K562 (cell line): ENCODE data around the gene RIPOR1. TPM values are rescaled to one million over a fixed set of nuclear protein-coding genes. Genes with fewer than 3 reads are reported as not detected.

ENCODE experiments used
- ATF1 ChIP-seq, 2 experiments: fragments of 450-650 bp in 1 of 2; IDR thresholded peaks; 2 replicates each; pipeline ENCODE4 v1.6.1; 2016; ENCODE audit warnings: missing compliant biosample characterization in 1 of 2, missing genetic modification characterization in 1 of 2
- C11orf30 ChIP-seq: fragments of 450-650 bp; IDR thresholded peaks from 2 replicates; pipeline ENCODE4 v1.6.1; 2016; ENCODE audit warnings: low read depth, mild to moderate bottlenecking
- E2F3 ChIP-seq: fragments of 250-450 bp; sonication (Bioruptor Pico); IDR thresholded peaks from 2 replicates; pipeline ENCODE4 v1.4.0; 2020; ENCODE audit warnings: mild to moderate bottlenecking
- E2F4 ChIP-seq: sonication (generic); formaldehyde crosslinking; IDR thresholded peaks from 2 replicates; pipeline ENCODE4 v1.8.0; 2022; ENCODE audit warnings: mild to moderate bottlenecking, low read depth, missing genetic modification reagents
- EGR1 ChIP-seq: fragments of 450-650 bp; conservative IDR thresholded peaks from 2 replicates; pipeline ENCODE4 v1.6.1; 2017; ENCODE audit warnings: mild to moderate bottlenecking
- EP300 ChIP-seq: IDR thresholded peaks from 2 replicates; pipeline ENCODE4 v1.6.1; 2012; ENCODE audit warnings: low read length, improper control_type of control experiment
- FIP1L1 ChIP-seq: fragments of 200-400 bp; formaldehyde crosslinking; IDR thresholded peaks from 2 replicates; pipeline ENCODE4 v1.6.1; 2018; ENCODE audit warnings: mild to moderate bottlenecking, low read depth, low read length; ENCODE audit not compliant: poor library complexity, severe bottlenecking
- FOSL1 ChIP-seq: fragments of 200-800 bp; sonication (Bioruptor generic); conservative IDR thresholded peaks from 2 replicates; pipeline ENCODE4 v1.6.1; 2016; ENCODE audit warnings: missing genetic modification characterization, missing compliant biosample characterization
- HCFC1 ChIP-seq: IDR thresholded peaks from 2 replicates; pipeline ENCODE4 v1.6.1; 2012; ENCODE audit warnings: low read depth, low read length, improper control_type of control experiment
- JUN ChIP-seq, 2 experiments: sonication (generic) in 1 of 2; formaldehyde crosslinking in 1 of 2; IDR thresholded peaks; 2 replicates each; pipeline versions ENCODE4 v1.6.1 to v1.8.0; 2012 to 2022; ENCODE audit warnings: borderline replicate concordance in 2 of 2, mild to moderate bottlenecking in 2 of 2, improper control_type of control experiment in 1 of 2, low read depth in 1 of 2, low read length in 1 of 2, missing genetic modification reagents in 1 of 2
- MAX ChIP-seq: sonication (generic); formaldehyde crosslinking; IDR thresholded peaks from 2 replicates; pipeline ENCODE4 v1.9.0; 2022; ENCODE audit warnings: mild to moderate bottlenecking, missing genetic modification reagents
- MAZ ChIP-seq, 2 experiments: fragments of 450-650 bp in 1 of 2; sonication (generic) in 1 of 2; formaldehyde crosslinking; IDR thresholded peaks in 1 of 2; conservative IDR thresholded peaks in 1 of 2; 2 replicates each; pipeline versions ENCODE4 v1.4.0 to v1.5.0; 2020; ENCODE audit warnings: mild to moderate bottlenecking in 1 of 2, missing genetic modification reagents in 1 of 2
- MBD2 ChIP-seq: sonication (generic); IDR thresholded peaks from 2 replicates; pipeline ENCODE4 v1.6.1; 2016; ENCODE audit warnings: low read depth, borderline replicate concordance
- NR2C1 ChIP-seq, 2 experiments: fragments of 450-650 bp; IDR thresholded peaks; 2 replicates each; pipeline ENCODE4 v1.6.1; 2017; ENCODE audit warnings: mild to moderate bottlenecking in 2 of 2, antibody characterized with exemption in 1 of 2, inconsistent platforms in 1 of 2, missing compliant biosample characterization in 1 of 2, missing genetic modification characterization in 1 of 2
- RB1 ChIP-seq: fragments of 450-650 bp; IDR thresholded peaks from 2 replicates; pipeline ENCODE4 v1.6.1; 2017; ENCODE audit warnings: low read depth, mild to moderate bottlenecking
- SAFB ChIP-seq: fragments of 200-400 bp; formaldehyde crosslinking; IDR thresholded peaks from 2 replicates; pipeline ENCODE4 v1.6.1; 2017; ENCODE audit warnings: low read depth, low read length, borderline replicate concordance
- SP1 ChIP-seq: sonication (generic); formaldehyde crosslinking; IDR thresholded peaks from 2 replicates; pipeline ENCODE4 v1.8.1; 2022; ENCODE audit warnings: mild to moderate bottlenecking, missing genetic modification reagents
- TAF1 ChIP-seq: IDR thresholded peaks from 2 replicates; pipeline ENCODE4 v1.6.1; 2011; ENCODE audit warnings: mild to moderate bottlenecking, low read length, moderate library complexity; ENCODE audit not compliant: insufficient read depth, control insufficient read depth, severe bottlenecking; ENCODE audit errors: extremely low read depth
- THAP12 ChIP-seq: fragments of 250-450 bp; sonication (Bioruptor Pico); IDR thresholded peaks from 2 replicates; pipeline ENCODE4 v1.9.0; 2021; ENCODE audit warnings: mild to moderate bottlenecking, inconsistent platforms
- ZNF395 ChIP-seq: fragments of 200-800 bp; sonication (Bioruptor generic); IDR thresholded peaks from 2 replicates; pipeline ENCODE4 v1.6.1; 2017; ENCODE audit warnings: missing genetic modification characterization, missing compliant biosample characterization
- ZNF584 ChIP-seq: fragments of 200-800 bp; sonication (Bioruptor generic); IDR thresholded peaks from 2 replicates; pipeline ENCODE4 v1.6.1; 2016; ENCODE audit warnings: low read depth, mild to moderate bottlenecking, missing genetic modification characterization, missing compliant biosample characterization
- polyA plus RNA-seq, 8 experiments: library from polyadenylated mRNA; depleted of rRNA in 4 of 8; stranded (reverse) in 5 of 8; unstranded in 3 of 8; fragments of >200 nt; fragmentation: Nextera tagmentation in 2 of 8; fragmentation: Illumina TruSeq in 1 of 8; extraction: Ambion mirVana in 2 of 8; extraction: Trizol in 1 of 8; gene quantifications; 2 replicates each; pipeline versions ENCODE4 v1.2.1 to v1.2.3, GENCODE V29; 2011 to 2014; ENCODE audit warnings: inconsistent platforms in 1 of 8, missing spikeins in 1 of 8
- total RNA-seq, 7 experiments: library from RNA; depleted of rRNA in 6 of 7; stranded (reverse); fragments of >200 nt in 6 of 7; fragmentation: Illumina TruSeq in 2 of 7; extraction: Trizol in 2 of 7; gene quantifications; 2 replicates each; pipeline versions ENCODE4 v1.2.1 to v1.2.3, GENCODE V29; 2011 to 2021; ENCODE audit warnings: low replicate concordance in 1 of 7

The RIPOR1 gene
- total and polyA plus RNA-seq, 9 of the 15 experiments (the other 6 are each of a cell fraction or from before 2014, with no cell fraction given): 0.36 to 31.1 (median 3.0) TPM

- peak; percentile 92; the same call in 1 of the 2 replicates for TF ChIP-seq RB1
- no peak for TF ChIP-seq ZNF584 (CRISPR knock-in tag)
- no peak for TF ChIP-seq NR2C1 (IDR thresholded peaks at IDR 0.05)
- TF ChIP-seq NR2C1 (tag; IDR thresholded peaks at IDR 0.05): 0 out of 2 replicates have a peak, but pooled peaks have one; percentile 24
- TF ChIP-seq ATF1 (CRISPR knock-in tag; IDR thresholded peaks at IDR 0.05): peak; percentile 91
- peak; percentile 97 for TF ChIP-seq ATF1 (tag; IDR thresholded peaks at IDR 0.05)
- peak; percentile 27; the same call in 1 of the 2 replicates for TF ChIP-seq FOSL1 (tag)
- TF ChIP-seq THAP12 (CRISPR knock-in tag): 0 out of 2 replicates have a peak, but pooled peaks have one; percentile 56
- peak; percentile 54 for TF ChIP-seq FIP1L1
- peak; percentile 91 for TF ChIP-seq SAFB
- TF ChIP-seq E2F3 (CRISPR knock-in tag): peak; percentile 28; the same call in 1 of the 2 replicates
- peak; percentile 98 for TF ChIP-seq E2F4 (CRISPR knock-in tag)
- peak; percentile 76 for TF ChIP-seq C11orf30
- peak; percentile 48 for TF ChIP-seq EGR1
- TF ChIP-seq EP300: 0 out of 2 replicates have a peak, but pooled peaks have one; percentile 29
- TF ChIP-seq TAF1: peak; percentile 75
- 0 out of 2 replicates have a peak, but pooled peaks have one; percentile 46 for TF ChIP-seq MBD2
- peak; percentile 91; the same call in 1 of the 2 replicates for TF ChIP-seq ZNF395 (CRISPR knock-in tag)
- TF ChIP-seq HCFC1: peak; percentile 85
- peak; percentile 97 for TF ChIP-seq MAZ (CRISPR knock-in tag; conservative IDR thresholded peaks at IDR 0.05 in 1 of 2, IDR thresholded peaks at IDR 0.05 in 1 of 2)
- TF ChIP-seq JUN (IDR thresholded peaks at IDR 0.05; ENCODE audit: borderline replicate concordance, low read depth, low read length): peak; percentile 59; the same call in 1 of the 2 replicates
- TF ChIP-seq JUN (CRISPR knock-in tag; IDR thresholded peaks at IDR 0.05; ENCODE audit: borderline replicate concordance): no peak
- TF ChIP-seq MAX (CRISPR knock-in tag): peak; percentile 83
- peak; percentile 88 for TF ChIP-seq SP1 (CRISPR knock-in tag)
Observed at GRCh38 chr16:67561824-67562525, 33.3 kb downstream of the RIPOR1 start (continued).
